Thyroid gland (tissue), 4 donors: ENCODE measurements around the gene HPCAL1. TPM values are rescaled to one million over a fixed set of nuclear protein-coding genes. Genes with fewer than 3 reads are reported as not detected.

Experiments
- DNase-seq, 2 donors: peaks; one replicate each; pipeline ENCODE4 v3.0.0-alpha.2; 2019
- H3K27ac ChIP-seq, 3 donors: fragments of 200-600 bp; sonication (generic); 1 replicate in 2 of 3; 2 replicates in 1 of 3; pipeline ENCODE4 v1.5.1; 2016 to 2019; ENCODE audit warnings: mild to moderate bottlenecking in 1 of 3, moderate library complexity in 1 of 3
- H3K27me3 ChIP-seq: fragments of 200-600 bp; sonication (generic); one replicate; pipeline ENCODE4 v1.5.1; 2019
- H3K36me3 ChIP-seq, 2 donors: fragments of 200-600 bp; sonication (generic); one replicate each; pipeline ENCODE4 v1.5.1; 2016 to 2019
- H3K4me1 ChIP-seq, 2 donors: fragments of 200-600 bp; sonication (generic); one replicate each; pipeline ENCODE4 v1.5.1; 2017 to 2019
- H3K4me3 ChIP-seq, 3 donors: fragments of 200-600 bp; sonication (generic); replicated peaks in 1 of 3; 1 replicate in 2 of 3; 2 replicates in 1 of 3; pipeline ENCODE4 v1.5.1; 2016; ENCODE audit warnings: mild to moderate bottlenecking in 1 of 3
- H3K9me3 ChIP-seq: fragments of 200-600 bp; sonication (generic); one replicate; pipeline ENCODE4 v1.5.1; 2017
- POLR2A ChIP-seq, 2 donors: fragments of 450-650 bp; IDR thresholded peaks; one replicate each; pipeline ENCODE4 v1.6.1; 2017; ENCODE audit warnings: antibody characterized with exemption in 2 of 2, mild to moderate bottlenecking in 2 of 2, moderate library complexity in 1 of 2
- WGBS, 2 donors: methylation state at CpG; one replicate each; pipeline ENCODE4 v1.1.5; 2017; 5-methylcytosine and 5-hydroxymethylcytosine counted together
- intact Hi-C: fragments of 100-400 bp; cut with DNase I; formaldehyde crosslinking; loops from one replicate; pipeline ENCODE4 v1.15.1; 2023
- total RNA-seq, 4 donors: library from RNA; depleted of rRNA; stranded (reverse); fragments of >200 nt; gene quantifications; one replicate each; pipeline ENCODE4 v1.2.3, GENCODE V29; 2016
- TF ChIP-seq, protein P1 (sequence below), 6 experiments: fragments of 200-600 bp in 3 of 6; fragments of 450-650 bp in 3 of 6; sonication (generic) in 3 of 6; IDR thresholded peaks; one replicate each; pipeline ENCODE4 v1.5.1; 2016 to 2019; ENCODE audit warnings: antibody characterized with exemption in 6 of 6, mild to moderate bottlenecking in 2 of 6, inconsistent platforms in 1 of 6, moderate library complexity in 1 of 6

Gene HPCAL1
- total RNA-seq, 4 donors from 2014 or later, result 39.9 to 84.2 (median 64.8) TPM

DNA sequence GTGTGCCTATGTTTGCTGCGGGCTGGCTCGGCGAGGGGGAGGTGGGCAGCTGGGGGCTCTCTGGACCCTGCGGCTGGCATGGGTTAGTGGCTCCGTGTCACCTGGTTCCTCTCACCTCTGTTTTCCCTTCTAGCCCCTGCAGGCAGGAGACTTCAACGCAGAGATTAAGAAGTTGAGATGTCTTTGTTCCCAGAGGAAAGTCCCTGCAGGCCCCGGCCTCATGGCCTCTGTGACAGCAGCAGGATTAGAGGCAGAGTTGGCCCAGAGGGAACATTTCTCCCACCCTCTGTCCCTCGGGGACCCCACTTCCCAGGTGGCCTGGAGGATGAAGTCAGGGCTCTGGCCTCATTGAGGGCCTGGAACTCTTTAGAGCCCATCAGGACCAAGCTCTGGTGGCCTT is 56.5 kb downstream of the HPCAL1 start:
- no peak overlapping the region for H3K27ac ChIP-seq
- DNase-seq, result no peak
- H3K36me3 ChIP-seq, result no peaks in the 10 kb centered on the region
- H3K4me3 ChIP-seq, result no peak overlapping the region
- H3K27me3 ChIP-seq, result no peaks in the 10 kb centered on the region
- no peaks in the 10 kb centered on the region for H3K9me3 ChIP-seq
- 76 to 95% methylated on average over 3 to 8 of the region's 8 CpGs for WGBS, 2 donors
- TF ChIP-seq, protein P1, sequence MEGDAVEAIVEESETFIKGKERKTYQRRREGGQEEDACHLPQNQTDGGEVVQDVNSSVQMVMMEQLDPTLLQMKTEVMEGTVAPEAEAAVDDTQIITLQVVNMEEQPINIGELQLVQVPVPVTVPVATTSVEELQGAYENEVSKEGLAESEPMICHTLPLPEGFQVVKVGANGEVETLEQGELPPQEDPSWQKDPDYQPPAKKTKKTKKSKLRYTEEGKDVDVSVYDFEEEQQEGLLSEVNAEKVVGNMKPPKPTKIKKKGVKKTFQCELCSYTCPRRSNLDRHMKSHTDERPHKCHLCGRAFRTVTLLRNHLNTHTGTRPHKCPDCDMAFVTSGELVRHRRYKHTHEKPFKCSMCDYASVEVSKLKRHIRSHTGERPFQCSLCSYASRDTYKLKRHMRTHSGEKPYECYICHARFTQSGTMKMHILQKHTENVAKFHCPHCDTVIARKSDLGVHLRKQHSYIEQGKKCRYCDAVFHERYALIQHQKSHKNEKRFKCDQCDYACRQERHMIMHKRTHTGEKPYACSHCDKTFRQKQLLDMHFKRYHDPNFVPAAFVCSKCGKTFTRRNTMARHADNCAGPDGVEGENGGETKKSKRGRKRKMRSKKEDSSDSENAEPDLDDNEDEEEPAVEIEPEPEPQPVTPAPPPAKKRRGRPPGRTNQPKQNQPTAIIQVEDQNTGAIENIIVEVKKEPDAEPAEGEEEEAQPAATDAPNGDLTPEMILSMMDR (IDR thresholded peaks at IDR 0.05), result no peak
- intact Hi-C loops, result no loop called here
- H3K4me1 ChIP-seq, result no peaks in the 10 kb centered on the region

DNA sequence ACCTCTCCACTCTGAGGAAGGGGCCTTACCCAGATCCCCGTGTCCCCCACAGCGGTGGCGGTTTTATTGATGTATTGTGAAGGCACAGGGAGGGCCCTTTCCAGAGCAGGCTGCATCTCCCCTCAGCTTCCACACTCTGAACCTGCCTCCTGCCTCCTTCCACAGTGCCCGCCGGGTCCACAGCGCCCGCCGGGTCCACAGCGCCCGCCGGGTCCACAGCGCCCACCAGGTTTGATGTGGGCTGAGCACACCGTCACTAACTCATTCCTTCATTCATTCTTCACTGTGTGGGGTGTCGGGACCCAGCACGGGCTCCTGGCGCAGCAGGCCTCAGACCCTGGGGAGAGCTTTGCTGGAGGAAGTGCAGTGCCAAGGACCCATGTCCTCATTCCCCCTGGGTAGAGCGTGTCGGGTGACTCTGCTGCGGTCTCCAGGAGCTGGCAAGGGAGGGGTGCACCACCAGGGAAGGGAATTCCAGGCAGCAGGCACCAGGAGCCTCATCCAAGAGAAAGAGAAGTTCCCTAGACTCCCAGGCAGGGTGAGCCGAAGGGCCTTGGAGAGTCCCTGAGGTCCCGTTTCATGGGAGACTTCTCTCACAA is 57.1 kb downstream of the HPCAL1 start:
- WGBS, 2 donors, result 91 to 95% methylated on average over 21 of the region's 21 CpGs
- H3K27ac ChIP-seq, result no peak overlapping the region
- H3K4me3 ChIP-seq, result no peak overlapping the region
- H3K36me3 ChIP-seq, result no peaks in the 10 kb centered on the region
- DNase-seq, result no peak
- H3K4me1 ChIP-seq, result no peaks in the 10 kb centered on the region
- TF ChIP-seq, protein P1 (IDR thresholded peaks at IDR 0.05), result no peak
- no peak for TF ChIP-seq POLR2A (IDR thresholded peaks at IDR 0.05)
- intact Hi-C loops, result no loop called here
- no peaks in the 10 kb centered on the region for H3K9me3 ChIP-seq
- no peaks in the 10 kb centered on the region for H3K27me3 ChIP-seq

DNA sequence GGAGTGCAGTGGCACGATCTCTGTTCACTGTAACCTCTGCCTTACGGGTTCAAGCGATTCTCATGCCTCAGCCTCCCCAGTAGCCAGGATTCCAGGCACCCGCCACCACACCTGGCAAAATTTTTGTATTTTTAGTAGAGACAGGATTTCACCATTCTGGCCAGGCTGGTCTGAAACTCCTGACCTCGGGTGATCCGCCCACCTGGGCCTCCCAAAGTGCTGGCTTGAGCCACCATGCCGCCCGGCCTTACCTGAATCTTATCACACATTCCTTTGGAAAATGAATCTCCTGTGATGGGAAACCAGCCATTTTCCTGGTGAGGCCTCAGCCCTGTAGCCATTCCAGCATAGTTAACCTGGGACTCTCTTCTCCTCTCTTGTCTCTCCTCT is 57.8 kb downstream of the HPCAL1 start:
- H3K27ac ChIP-seq, result no peak overlapping the region
- intact Hi-C loops, result no loop called here
- 96 to 97% methylated on average over 8 of the region's 8 CpGs for WGBS, 2 donors
- DNase-seq, result no peak
- no peaks in the 10 kb centered on the region for H3K9me3 ChIP-seq
- no peak overlapping the region for H3K4me3 ChIP-seq
- TF ChIP-seq, protein P1 (IDR thresholded peaks at IDR 0.05), result no peak
- no peak for TF ChIP-seq POLR2A (IDR thresholded peaks at IDR 0.05)
- no peaks in the 10 kb centered on the region for H3K4me1 ChIP-seq
- H3K36me3 ChIP-seq, result no peaks in the 10 kb centered on the region
- no peaks in the 10 kb centered on the region for H3K27me3 ChIP-seq

DNA sequence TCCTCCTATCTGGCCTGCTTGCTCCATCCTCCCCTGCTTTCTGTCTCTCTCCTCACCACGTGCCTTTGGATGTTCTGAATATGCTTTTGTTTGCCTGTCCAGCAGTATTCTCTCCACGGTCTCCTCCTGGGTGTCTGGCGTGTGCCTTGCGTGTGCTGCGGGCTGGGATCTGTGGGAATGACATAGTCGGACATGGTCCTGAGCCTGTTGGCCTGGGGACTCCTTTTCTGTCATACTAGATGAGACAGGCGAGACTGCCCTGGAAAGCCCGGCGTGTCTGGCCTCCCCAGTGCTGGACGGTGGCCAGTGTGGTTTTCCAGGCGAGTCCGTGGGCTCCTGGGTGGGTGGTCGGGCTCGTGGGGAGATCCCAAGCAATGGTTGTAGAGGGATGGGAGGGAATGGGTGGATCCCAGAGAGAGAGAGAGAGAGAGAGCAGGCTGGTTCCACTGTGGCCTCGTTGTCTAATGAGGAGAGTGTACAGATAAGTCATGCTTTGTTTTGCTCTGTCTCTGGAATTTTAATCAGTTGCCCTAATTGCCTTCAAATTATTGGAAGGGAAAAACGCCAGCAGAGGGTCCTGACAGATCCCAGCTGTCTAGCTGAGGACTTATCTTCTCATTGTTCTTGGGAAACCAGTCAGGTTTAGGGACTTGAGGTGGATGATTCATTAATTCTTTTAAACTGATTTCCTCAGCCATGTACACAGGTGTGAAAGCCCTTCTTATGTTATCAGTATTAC is 58.3 kb downstream of the HPCAL1 start:
- DNase-seq, result no peak
- WGBS, 2 donors, result 77 to 79% methylated on average over 16 of the region's 16 CpGs
- Histone ChIP-seq H3K36me3 (no peaks in the 10 kb centered on the region), H3K27ac (no peak overlapping the region), H3K4me3 (no peak overlapping the region), H3K27me3 (no peaks in the 10 kb centered on the region), H3K4me1 (no peaks in the 10 kb centered on the region), H3K9me3 (no peaks in the 10 kb centered on the region)
- intact Hi-C loops, result no loop called here
- TF ChIP-seq POLR2A (IDR thresholded peaks at IDR 0.05), result no peak
- TF ChIP-seq, protein P1 (IDR thresholded peaks at IDR 0.05), result no peak

DNA sequence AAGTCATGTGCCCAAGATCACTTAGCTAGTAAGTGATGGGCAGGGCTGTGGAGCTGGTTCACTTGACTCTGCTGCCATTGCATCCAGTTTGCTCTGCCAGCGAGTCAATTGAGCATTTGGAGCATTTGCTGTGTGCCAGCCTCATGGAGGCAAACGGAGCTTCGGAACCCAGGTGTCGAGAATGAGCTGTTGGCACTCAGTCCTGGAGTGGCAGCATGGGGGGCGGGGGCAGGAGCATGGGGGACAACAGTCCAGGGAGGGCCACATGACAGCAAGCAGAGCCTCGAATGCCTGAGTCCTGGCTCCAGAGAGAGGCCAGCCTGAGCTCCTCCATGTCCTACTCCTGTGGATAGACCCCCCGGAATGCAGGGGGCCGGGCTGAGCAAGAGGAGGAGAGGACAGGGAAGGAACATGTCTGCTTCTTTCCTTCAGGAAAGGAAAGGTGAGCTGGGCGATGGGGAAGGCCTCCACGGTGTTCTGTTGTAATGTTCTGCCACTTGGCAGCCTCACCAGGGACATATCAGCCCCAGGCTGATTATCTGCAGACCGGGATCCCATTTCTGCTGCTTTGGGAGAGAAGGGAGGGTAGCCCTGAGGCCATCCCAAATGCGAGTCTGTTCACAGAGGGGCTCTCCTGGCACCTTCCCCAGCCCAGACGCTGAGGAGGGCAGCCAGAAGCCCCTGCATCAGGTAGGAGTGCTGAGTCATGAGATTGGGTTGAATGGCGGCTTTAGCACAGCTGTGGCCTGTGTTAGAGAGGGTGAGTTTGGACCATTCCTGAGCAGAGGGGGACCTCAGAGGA is 59.6 kb downstream of the HPCAL1 start:
- no peak for DNase-seq
- TF ChIP-seq, protein P1 (IDR thresholded peaks at IDR 0.05), result no peak
- no peak for TF ChIP-seq POLR2A (IDR thresholded peaks at IDR 0.05)
- Histone ChIP-seq H3K4me1 (no peaks in the 10 kb centered on the region), H3K4me3 (no peak overlapping the region), H3K36me3 (no peaks in the 10 kb centered on the region), H3K27me3 (no peaks in the 10 kb centered on the region), H3K27ac (no peak overlapping the region), H3K9me3 (no peaks in the 10 kb centered on the region)
- WGBS, 2 donors, result 85 to 91% methylated on average over 12 to 14 of the region's 14 CpGs
- intact Hi-C loops, result no loop called here
